WTC11 (cell line): ENCODE measurements around the gene IL2RG. TPM values are rescaled to one million over a fixed set of nuclear protein-coding genes. Genes with fewer than 3 reads are reported as not detected.

Source experiments
- ATAC-seq: fragments of 200-7000 bp; cut with Tn5 transposase; 2 replicates; pipeline ENCODE4 v1.10.0; 2021; ENCODE audit warnings: mild to moderate bottlenecking, moderate library complexity
- CTCF ChIA-PET: fragments of 300-600 bp; sonication (Branson Sonifier 250); formaldehyde crosslinking; loops from one replicate; lab custom pipeline; 2021; ENCODE audit warnings: antibody characterized with exemption; lab: Charles Lee
- POLR2A ChIA-PET: fragments of 350-600 bp; sonication (Branson Sonifier 250); formaldehyde crosslinking; loops from one replicate; lab custom pipeline; 2021; ENCODE audit warnings: antibody characterized with exemption; lab: Charles Lee
- DNase-seq: peaks from one replicate; pipeline ENCODE4 v3.0.0; 2021; ENCODE audit warnings: low spot score
- H3K27ac Mint-ChIP-seq: 2 replicates; pipeline ENCODE4 v1.8.0; 2021; ENCODE audit warnings: mixed read lengths
- H3K27me3 Mint-ChIP-seq: 2 replicates; pipeline ENCODE4 v1.8.0; 2021; ENCODE audit warnings: low read depth, mild to moderate bottlenecking, moderate library complexity, mixed read lengths
- H3K36me3 Mint-ChIP-seq: 2 replicates; pipeline ENCODE4 v1.8.0; 2021; ENCODE audit warnings: mixed read lengths
- H3K4me1 Mint-ChIP-seq: 2 replicates; pipeline ENCODE4 v1.8.0; 2022; ENCODE audit warnings: mixed read lengths
- H3K4me3 Mint-ChIP-seq: 2 replicates; pipeline ENCODE4 v1.8.0; 2021; ENCODE audit warnings: mild to moderate bottlenecking, moderate library complexity, mixed read lengths
- H3K9me3 Mint-ChIP-seq: 2 replicates; pipeline ENCODE4 v1.8.0; 2021; ENCODE audit warnings: mixed read lengths
- ATF3 ChIP-seq: sonication (generic); formaldehyde crosslinking; conservative IDR thresholded peaks from 2 replicates; pipeline ENCODE4 v1.8.1; 2022; ENCODE audit warnings: mild to moderate bottlenecking, missing genetic modification reagents
- ATF6 ChIP-seq: sonication (generic); formaldehyde crosslinking; IDR thresholded peaks from 2 replicates; pipeline ENCODE4 v1.8.1; 2023; ENCODE audit warnings: mild to moderate bottlenecking, missing genetic modification reagents
- CTCF ChIP-seq: fragments of 200-600 bp; IDR thresholded peaks from 2 replicates; pipeline ENCODE4 v1.8.0; 2022; ENCODE audit warnings: antibody characterized with exemption
- E2F5 ChIP-seq: sonication (generic); formaldehyde crosslinking; IDR thresholded peaks from 2 replicates; pipeline ENCODE4 v1.8.1; 2022; ENCODE audit warnings: mild to moderate bottlenecking, moderate library complexity, missing genetic modification reagents
- EMX1 ChIP-seq: fragments of 250-450 bp; sonication (Bioruptor Pico); IDR thresholded peaks from 2 replicates; pipeline ENCODE4 v1.8.0; 2021; ENCODE audit warnings: mild to moderate bottlenecking
- ESRRA ChIP-seq: sonication (generic); formaldehyde crosslinking; IDR thresholded peaks from 2 replicates; pipeline ENCODE4 v1.8.1; 2022; ENCODE audit warnings: mild to moderate bottlenecking, missing genetic modification reagents, borderline replicate concordance
- FOXJ3 ChIP-seq: sonication (generic); formaldehyde crosslinking; IDR thresholded peaks from 2 replicates; pipeline ENCODE4 v1.9.0; 2021; ENCODE audit warnings: missing genetic modification reagents, mild to moderate bottlenecking, borderline replicate concordance
- FOXP1 ChIP-seq: sonication (generic); formaldehyde crosslinking; IDR thresholded peaks from 2 replicates; pipeline ENCODE4 v1.8.0; 2022; ENCODE audit warnings: missing genetic modification reagents, mild to moderate bottlenecking, moderate library complexity, borderline replicate concordance
- MAX ChIP-seq: sonication (generic); formaldehyde crosslinking; IDR thresholded peaks from 2 replicates; pipeline ENCODE4 v1.8.0; 2022; ENCODE audit warnings: mild to moderate bottlenecking, missing genetic modification reagents
- NR1H2 ChIP-seq: sonication (generic); formaldehyde crosslinking; IDR thresholded peaks from 2 replicates; pipeline ENCODE4 v1.9.0; 2021; ENCODE audit warnings: mild to moderate bottlenecking, moderate library complexity, missing genetic modification reagents
- PRDM15 ChIP-seq: sonication (generic); formaldehyde crosslinking; IDR thresholded peaks from 2 replicates; pipeline ENCODE4 v1.8.0; 2022; ENCODE audit warnings: missing genetic modification reagents
- RORB ChIP-seq: fragments of 250-450 bp; sonication (Bioruptor Pico); IDR thresholded peaks from 2 replicates; pipeline ENCODE4 v1.9.0; 2021; ENCODE audit warnings: mild to moderate bottlenecking
- SMAD4 ChIP-seq: sonication (generic); formaldehyde crosslinking; IDR thresholded peaks from 2 replicates; pipeline ENCODE4 v1.8.0; 2022; ENCODE audit warnings: mild to moderate bottlenecking, missing genetic modification reagents
- SOX15 ChIP-seq: fragments of 250-450 bp; sonication (Bioruptor Pico); IDR thresholded peaks from 2 replicates; pipeline ENCODE4 v1.9.0; 2021; ENCODE audit warnings: mild to moderate bottlenecking
- SP1 ChIP-seq: sonication (generic); formaldehyde crosslinking; conservative IDR thresholded peaks from 2 replicates; pipeline ENCODE4 v1.8.1; 2022; ENCODE audit warnings: missing genetic modification reagents
- TP53 ChIP-seq: sonication (generic); formaldehyde crosslinking; IDR thresholded peaks from 2 replicates; pipeline ENCODE4 v1.8.1; 2023; ENCODE audit warnings: mild to moderate bottlenecking, missing genetic modification reagents
- ZNF138 ChIP-seq: sonication (generic); formaldehyde crosslinking; conservative IDR thresholded peaks from 2 replicates; pipeline ENCODE4 v1.8.1; 2022; ENCODE audit warnings: mild to moderate bottlenecking, moderate library complexity, missing genetic modification reagents
- ZNF281 ChIP-seq: sonication (generic); formaldehyde crosslinking; IDR thresholded peaks from 2 replicates; pipeline ENCODE4 v1.8.0; 2023; ENCODE audit warnings: mild to moderate bottlenecking, missing genetic modification reagents
- total RNA-seq: library from RNA; stranded (reverse); gene quantifications from 3 replicates; pipeline ENCODE4 v1.2.3, GENCODE V29; 2021

Gene IL2RG
- total RNA-seq, 1 experiment from 2014 or later: 1.2 TPM

GRCh38 chrX:71082124-71082647, 29.2 kb downstream of the IL2RG start:
- Mint-ChIP-seq H3K9me3 (no peaks in the 10 kb centered on the region), H3K27ac (no peak overlapping the region), H3K4me1 (peaks cover 3% of the 10 kb centered on the region; the same call in 1 of the 2 replicates), H3K36me3 (no peaks in the 10 kb centered on the region), H3K27me3 (no peaks in the 10 kb centered on the region; the same call in 1 of the 2 replicates), H3K4me3 (no peak overlapping the region)
- CTCF ChIA-PET: no interaction called here
- no peak for ATAC-seq
- TF ChIP-seq ESRRA (CRISPR knock-in tag): no peak
- no peak for TF ChIP-seq FOXJ3 (CRISPR knock-in tag)
- TF ChIP-seq FOXP1: no peak
- POLR2A ChIA-PET: no interaction called here
- DNase-seq: no peak

GRCh38 chrX:71081330-71082123, 29.9 kb downstream of the IL2RG start:
- TF ChIP-seq MAX (CRISPR knock-in tag) (no peak), ATF6 (CRISPR knock-in tag) (no peak), RORB (CRISPR knock-in tag) (no peak), NR1H2 (no peak), ATF3 (CRISPR knock-in tag) (no peak), SOX15 (CRISPR knock-in tag) (no peak), ZNF281 (no peak), ZNF138 (CRISPR knock-in tag) (no peak), CTCF (no peak), PRDM15 (CRISPR knock-in tag) (no peak), SP1 (no peak), FOXP1 (no peak), TP53 (CRISPR knock-in tag) (no peak), SMAD4 (CRISPR knock-in tag) (no peak), EMX1 (CRISPR knock-in tag) (no peak), E2F5 (CRISPR knock-in tag) (no peak)
- Mint-ChIP-seq H3K4me1 (peaks cover 3% of the 10 kb centered on the region; the same call in 1 of the 2 replicates), H3K27me3 (no peaks in the 10 kb centered on the region; the same call in 1 of the 2 replicates), H3K9me3 (no peaks in the 10 kb centered on the region), H3K27ac (no peak overlapping the region), H3K4me3 (no peak overlapping the region), H3K36me3 (no peaks in the 10 kb centered on the region)
- DNase-seq (no peak), ATAC-seq (no peak)
- CTCF ChIA-PET: no interaction called here
- POLR2A ChIA-PET: no interaction called here
